Fibroblast of lung (primary cell): Measurements from ENCODE around the gene MEGF10. TPM values are rescaled to one million over a fixed set of nuclear protein-coding genes. Genes with fewer than 3 reads are reported as not detected.
A peak's percentile ranks its signal among the peaks of the same experiment; 100 is the strongest.

Experiments
- DNase-seq, 2 donors: peaks; one replicate each; pipeline versions ENCODE4 v3.0.0 to v3.0.0-alpha.2; 2010; ENCODE audit warnings: low read depth in 2 of 2
- H2AFZ ChIP-seq: 2 replicates; pipeline ENCODE4 v1.5.1; 2012; ENCODE audit warnings: low read length, control low read depth, inconsistent platforms
- H3K27ac ChIP-seq: 2 replicates; pipeline ENCODE4 v1.5.1; 2011; ENCODE audit warnings: low read length, control low read depth; ENCODE audit not compliant: insufficient read depth
- H3K27me3 ChIP-seq: 2 replicates; pipeline ENCODE4 v1.5.1; 2011; ENCODE audit warnings: mild to moderate bottlenecking, low read length; ENCODE audit not compliant: control insufficient read depth, insufficient read depth
- H3K36me3 ChIP-seq: 2 replicates; pipeline ENCODE4 v1.5.1; 2011; ENCODE audit warnings: low read length; ENCODE audit not compliant: control insufficient read depth, insufficient read depth
- H3K4me1 ChIP-seq: 2 replicates; pipeline ENCODE4 v1.5.1; 2011; ENCODE audit warnings: low read length; ENCODE audit not compliant: control insufficient read depth, insufficient read depth; ENCODE audit errors: extremely low read depth
- H3K4me2 ChIP-seq: 2 replicates; pipeline ENCODE4 v1.5.1; 2011; ENCODE audit warnings: low read length, control low read depth; ENCODE audit not compliant: insufficient read depth; ENCODE audit errors: extremely low read depth
- H3K4me3 ChIP-seq, 4 experiments: fragments of 200-600 bp in 1 of 4; sonication (generic) in 1 of 4; replicated peaks in 1 of 4; 2 replicates each; pipeline ENCODE4 v1.5.1; 2011 to 2016; ENCODE audit warnings: low read length in 4 of 4, low read depth in 3 of 4, mild to moderate bottlenecking in 3 of 4, control low read depth in 2 of 4, inconsistent platforms in 1 of 4, mixed read lengths in 1 of 4; ENCODE audit not compliant: insufficient read depth in 1 of 4; ENCODE audit errors: control extremely low read depth in 1 of 4
- H3K79me2 ChIP-seq: 2 replicates; pipeline ENCODE4 v1.5.1; 2012; ENCODE audit warnings: mild to moderate bottlenecking, low read length, inconsistent platforms; ENCODE audit not compliant: control insufficient read depth, insufficient read depth
- H3K9ac ChIP-seq: 2 replicates; pipeline ENCODE4 v1.5.1; 2011; ENCODE audit warnings: mild to moderate bottlenecking, low read length, control low read depth; ENCODE audit not compliant: insufficient read depth
- H3K9me3 ChIP-seq: 2 replicates; pipeline ENCODE4 v1.5.1; 2012; ENCODE audit warnings: low read depth, low read length; ENCODE audit not compliant: control insufficient read depth, insufficient read depth
- H4K20me1 ChIP-seq: 2 replicates; pipeline ENCODE4 v1.5.1; 2011; ENCODE audit warnings: low read length; ENCODE audit not compliant: control insufficient read depth, insufficient read depth; ENCODE audit errors: extremely low read depth
- EZH2 ChIP-seq: IDR thresholded peaks from 2 replicates; pipeline ENCODE4 v1.5.1; 2012; ENCODE audit warnings: low read length, control low read depth, mild to moderate bottlenecking; ENCODE audit errors: missing control alignments
- polyA plus RNA-seq, 2 donors: library from polyadenylated mRNA; depleted of rRNA in 1 of 2; stranded (reverse) in 1 of 2; unstranded in 1 of 2; fragments of >200 nt; gene quantifications; 2 replicates each; pipeline ENCODE4 v1.2.1, GENCODE V29; 2011 to 2012; ENCODE audit warnings: missing spikeins in 1 of 2
- total RNA-seq: library from RNA; depleted of rRNA; stranded (reverse); fragments of >200 nt; gene quantifications from 2 replicates; pipeline ENCODE4 v1.2.1, GENCODE V29; 2014
- TF ChIP-seq, protein P1 (sequence below), 2 donors: IDR thresholded peaks in 1 of 2; conservative IDR thresholded peaks in 1 of 2; 1 replicate in 1 of 2; 2 replicates in 1 of 2; pipeline ENCODE4 v1.5.1; 2011 to 2012; ENCODE audit warnings: low read length in 2 of 2, control low read depth in 1 of 2, inconsistent platforms in 1 of 2, low read depth in 1 of 2, mild to moderate bottlenecking in 1 of 2

The MEGF10 gene
- total and polyA plus RNA-seq, 2 donors (not counting 1 experiment from before 2014, with no cell fraction given), result under 0.01 to 0.02 TPM

DNA sequence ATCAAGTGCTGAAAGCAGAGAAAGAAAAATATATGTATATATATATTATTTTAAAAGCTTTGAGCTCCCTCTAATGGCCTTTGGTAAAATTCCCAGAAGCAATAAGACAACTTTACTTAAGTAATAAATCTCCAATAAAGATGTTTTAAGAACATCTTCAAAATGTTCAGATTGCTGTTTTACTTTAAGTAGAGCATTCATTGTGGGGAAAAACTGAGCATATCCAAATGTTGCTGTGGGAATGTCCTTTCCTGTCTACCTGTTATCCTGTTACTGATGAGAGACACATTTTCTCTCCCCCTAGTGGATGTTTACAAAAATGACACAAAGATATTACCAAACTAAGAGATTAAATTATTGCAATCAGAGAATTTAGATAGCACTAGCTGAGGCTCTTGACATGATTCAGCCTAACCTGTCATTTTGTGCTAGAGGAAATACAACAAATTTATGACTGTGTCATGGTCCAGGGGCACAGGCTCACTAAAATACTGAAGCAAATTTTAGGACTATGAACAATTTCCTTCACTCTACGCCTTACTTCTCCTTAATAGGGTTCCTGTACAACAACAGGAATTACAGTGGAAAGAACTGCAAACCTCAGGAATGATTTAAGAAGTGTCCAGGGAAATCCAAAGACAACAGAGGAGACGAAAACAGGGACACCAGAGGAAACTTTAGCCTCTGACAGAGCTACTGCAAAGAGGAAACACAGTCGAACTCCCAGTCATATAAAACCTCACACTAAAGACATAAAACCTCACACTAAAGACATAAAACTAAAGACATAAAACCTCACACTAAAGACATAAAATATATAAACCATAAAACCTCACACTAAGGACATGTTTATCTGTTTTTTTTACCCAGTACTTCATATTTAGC is 202.5 kb downstream of the MEGF10 start:
- Histone ChIP-seq H3K27me3 (peaks cover 5% of the 10 kb centered on the region), H3K27ac (no peak overlapping the region), H3K4me2 (no peak overlapping the region), H3K9me3 (no peaks in the 10 kb centered on the region), H3K4me3 (no peak overlapping the region), H3K4me1 (no peaks in the 10 kb centered on the region), H3K9ac (no peak overlapping the region), H2AFZ (no peak overlapping the region), H4K20me1 (no peaks in the 10 kb centered on the region), H3K36me3 (no peaks in the 10 kb centered on the region), H3K79me2 (no peaks in the 10 kb centered on the region)
- DNase-seq, result peak; percentile 45 to 72
- no peak for TF ChIP-seq EZH2
- TF ChIP-seq, protein P1, sequence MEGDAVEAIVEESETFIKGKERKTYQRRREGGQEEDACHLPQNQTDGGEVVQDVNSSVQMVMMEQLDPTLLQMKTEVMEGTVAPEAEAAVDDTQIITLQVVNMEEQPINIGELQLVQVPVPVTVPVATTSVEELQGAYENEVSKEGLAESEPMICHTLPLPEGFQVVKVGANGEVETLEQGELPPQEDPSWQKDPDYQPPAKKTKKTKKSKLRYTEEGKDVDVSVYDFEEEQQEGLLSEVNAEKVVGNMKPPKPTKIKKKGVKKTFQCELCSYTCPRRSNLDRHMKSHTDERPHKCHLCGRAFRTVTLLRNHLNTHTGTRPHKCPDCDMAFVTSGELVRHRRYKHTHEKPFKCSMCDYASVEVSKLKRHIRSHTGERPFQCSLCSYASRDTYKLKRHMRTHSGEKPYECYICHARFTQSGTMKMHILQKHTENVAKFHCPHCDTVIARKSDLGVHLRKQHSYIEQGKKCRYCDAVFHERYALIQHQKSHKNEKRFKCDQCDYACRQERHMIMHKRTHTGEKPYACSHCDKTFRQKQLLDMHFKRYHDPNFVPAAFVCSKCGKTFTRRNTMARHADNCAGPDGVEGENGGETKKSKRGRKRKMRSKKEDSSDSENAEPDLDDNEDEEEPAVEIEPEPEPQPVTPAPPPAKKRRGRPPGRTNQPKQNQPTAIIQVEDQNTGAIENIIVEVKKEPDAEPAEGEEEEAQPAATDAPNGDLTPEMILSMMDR (conservative IDR thresholded peaks at IDR 0.05 in 1 of 2, IDR thresholded peaks at IDR 0.05 in 1 of 2; ENCODE audit: low read depth in 1 of 2, low read length in 2 of 2), result peak; percentile 83 to 94

GRCh38 chr5:127498548-127498947 is 208.0 kb downstream of the MEGF10 start:
- H3K9ac ChIP-seq, result no peak overlapping the region
- TF ChIP-seq, protein P1 (conservative IDR thresholded peaks at IDR 0.05 in 1 of 2, IDR thresholded peaks at IDR 0.05 in 1 of 2; ENCODE audit: low read depth in 1 of 2, low read length in 2 of 2), result no peak
- no peak for TF ChIP-seq EZH2
- H2AFZ ChIP-seq, result no peak overlapping the region
- H3K4me1 ChIP-seq, result no peaks in the 10 kb centered on the region
- no peaks in the 10 kb centered on the region for H4K20me1 ChIP-seq
- H3K27ac ChIP-seq, result no peak overlapping the region
- H3K9me3 ChIP-seq, result no peaks in the 10 kb centered on the region
- no peak for DNase-seq
- H3K79me2 ChIP-seq, result no peaks in the 10 kb centered on the region
- no peaks in the 10 kb centered on the region for H3K27me3 ChIP-seq
- no peaks in the 10 kb centered on the region for H3K36me3 ChIP-seq
- H3K4me2 ChIP-seq, result no peak overlapping the region
- H3K4me3 ChIP-seq, result no peak overlapping the region

DNA sequence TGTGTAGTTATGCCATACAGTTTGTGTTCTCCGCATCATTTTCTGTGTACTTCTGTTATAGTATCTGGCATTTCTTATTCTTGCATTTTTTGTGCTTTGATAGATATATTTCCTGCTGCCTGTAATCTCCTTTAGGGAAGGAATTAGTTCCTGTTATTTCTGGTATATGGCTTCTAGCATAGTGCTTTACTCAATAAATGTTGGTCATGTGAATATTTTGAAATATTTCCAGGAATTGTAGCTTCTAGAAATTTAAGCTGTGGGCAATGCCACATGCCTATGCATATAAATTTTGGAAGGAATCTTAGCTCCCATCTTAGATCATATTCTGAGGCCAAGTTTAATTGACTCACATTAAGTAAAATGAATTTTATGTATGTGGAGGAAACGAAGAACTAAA is 215.3 kb downstream of the MEGF10 start:
- Histone ChIP-seq H3K9me3 (no peaks in the 10 kb centered on the region), H3K27ac (no peak overlapping the region), H3K79me2 (no peaks in the 10 kb centered on the region), H3K27me3 (peaks cover 4% of the 10 kb centered on the region), H3K4me2 (no peak overlapping the region), H2AFZ (no peak overlapping the region), H3K4me1 (no peaks in the 10 kb centered on the region), H3K9ac (no peak overlapping the region), H3K36me3 (no peaks in the 10 kb centered on the region), H4K20me1 (no peaks in the 10 kb centered on the region), H3K4me3 (no peak overlapping the region)
- no peak for TF ChIP-seq EZH2
- TF ChIP-seq, protein P1 (conservative IDR thresholded peaks at IDR 0.05 in 1 of 2, IDR thresholded peaks at IDR 0.05 in 1 of 2; ENCODE audit: low read depth in 1 of 2, low read length in 2 of 2), result no peak
- DNase-seq, result no peak
